Sigmoid colon (tissue), 7 donors: ENCODE measurements around the gene NCOA7. TPM values are rescaled to one million over a fixed set of nuclear protein-coding genes. Genes with fewer than 3 reads are reported as not detected.
A peak's percentile ranks its signal among the peaks of the same experiment; 100 is the strongest.

Source experiments
- DNase-seq: peaks from one replicate; pipeline ENCODE4 v3.0.0-alpha.2; 2019
- H3K27ac ChIP-seq, 4 donors: fragments of 200-600 bp; sonication (generic); one replicate each; pipeline ENCODE4 v1.5.1; 2016 to 2019; ENCODE audit warnings: mild to moderate bottlenecking in 1 of 4
- H3K27me3 ChIP-seq, 3 donors: fragments of 200-600 bp; sonication (generic); one replicate each; pipeline ENCODE4 v1.5.1; 2019; ENCODE audit warnings: mild to moderate bottlenecking in 1 of 3
- H3K36me3 ChIP-seq, 4 donors: fragments of 200-600 bp; sonication (generic); one replicate each; pipeline ENCODE4 v1.5.1; 2016 to 2019
- H3K4me1 ChIP-seq, 4 donors: fragments of 200-600 bp; sonication (generic); one replicate each; pipeline ENCODE4 v1.5.1; 2017 to 2019
- H3K4me3 ChIP-seq, 4 donors: fragments of 200-600 bp; sonication (generic); one replicate each; pipeline ENCODE4 v1.5.1; 2017 to 2019; ENCODE audit warnings: mild to moderate bottlenecking in 2 of 4, moderate library complexity in 1 of 4
- H3K9me3 ChIP-seq, 4 donors: fragments of 200-600 bp in 3 of 4; sonication (generic) in 3 of 4; one replicate each; pipeline versions ENCODE4 v1.5.1 to v1.6.1; 2013 to 2019
- CTCF ChIP-seq, 4 experiments: fragments of 450-650 bp in 3 of 4; fragments of 200-600 bp in 1 of 4; IDR thresholded peaks; one replicate each; pipeline ENCODE4 v1.5.1; 2016 to 2019; ENCODE audit warnings: antibody characterized with exemption in 4 of 4, mild to moderate bottlenecking in 3 of 4, moderate library complexity in 2 of 4
- EP300 ChIP-seq, 4 donors: sonication (generic); formaldehyde crosslinking; IDR thresholded peaks; one replicate each; pipeline ENCODE4 v1.6.1; 2017; ENCODE audit warnings: antibody characterized with exemption in 4 of 4
- POLR2A ChIP-seq, 2 donors: fragments of 450-650 bp; IDR thresholded peaks; one replicate each; pipeline ENCODE4 v1.6.1; 2016; ENCODE audit warnings: antibody characterized with exemption in 2 of 2, mild to moderate bottlenecking in 2 of 2, moderate library complexity in 2 of 2
- POLR2AphosphoS5 ChIP-seq, 4 donors: sonication (generic); formaldehyde crosslinking; IDR thresholded peaks; one replicate each; pipeline ENCODE4 v1.6.1; 2017; ENCODE audit warnings: antibody characterized with exemption in 4 of 4
- WGBS, 2 donors: extraction: QIAGEN DNeasy Blood & Tissue Kit; methylation state at CpG; one replicate each; pipeline ENCODE4 v1.1.7; 2013; 5-methylcytosine and 5-hydroxymethylcytosine counted together
- intact Hi-C: fragments of 100-400 bp; cut with DNase I; formaldehyde crosslinking; loops from one replicate; pipeline ENCODE4 v1.15.1; 2023
- polyA plus RNA-seq, 3 donors: library from polyadenylated mRNA; stranded (reverse); fragments of 200-250 nt; gene quantifications; one replicate each; pipeline ENCODE4 v1.2.3, GENCODE V29; 2013
- total RNA-seq, 4 donors: library from RNA; depleted of rRNA; stranded (reverse); fragments of >200 nt; gene quantifications; one replicate each; pipeline ENCODE4 v1.1.0, GENCODE V29; 2016
- donor health status: healthy with polysubstance abuse.
- donor health status: Bipolar disorder and iron deficiency.
- donor health status: healthy.

NCOA7 gene
- total and polyA plus RNA-seq, 7 donors, result 15.6 to 48.3 (median 27.5) TPM

- TF ChIP-seq EP300 (IDR thresholded peaks at IDR 0.05) (no peak), POLR2A (IDR thresholded peaks at IDR 0.05) (no peak), POLR2AphosphoS5 (IDR thresholded peaks at IDR 0.05) (no peak), CTCF (IDR thresholded peaks at IDR 0.05) (no peak)
- Histone ChIP-seq H3K4me1 (peaks cover 0 to 24% (median 16%) of the 10 kb centered on the region in 4 donors), H3K36me3 (no peaks in the 10 kb centered on the region), H3K9me3 (no peaks in the 10 kb centered on the region), H3K27ac (peak overlapping the region; percentile 4 to 29 (median 16)), H3K27me3 (no peaks in the 10 kb centered on the region), H3K4me3 (no peak overlapping the region)
- WGBS, 2 donors, result 32 to 57% methylated on average over 5 of the region's 5 CpGs
- no peak for DNase-seq
- intact Hi-C loops, result no loop called here
These were observed 24.5 kb downstream of the NCOA7 start for GRCh38 chr6:125815080-125815910.

GRCh38 chr6:125816828-125817280 is 26.1 kb downstream of the NCOA7 start:
- Histone ChIP-seq H3K9me3 (no peaks in the 10 kb centered on the region), H3K4me3 (no peak overlapping the region), H3K27ac (no peak overlapping the region), H3K4me1 (peaks cover 0 to 30% (median 20%) of the 10 kb centered on the region in 4 donors), H3K27me3 (no peaks in the 10 kb centered on the region), H3K36me3 (no peaks in the 10 kb centered on the region)
- TF ChIP-seq POLR2AphosphoS5 (IDR thresholded peaks at IDR 0.05), result no peak
- intact Hi-C loops, result no loop called here
- no peak for DNase-seq
- 76 to 88% methylated on average over 1 of the region's 1 CpG for WGBS, 2 donors

- Histone ChIP-seq H3K36me3 (no peaks in the 10 kb centered on the region), H3K27ac (peak overlapping the region; percentile 30 to 51 (median 36)), H3K4me1 (peaks cover 0 to 20% (median 12%) of the 10 kb centered on the region in 4 donors), H3K27me3 (no peaks in the 10 kb centered on the region), H3K9me3 (no peaks in the 10 kb centered on the region), H3K4me3 (no peak overlapping the region)
- no peak for DNase-seq
- no peak for TF ChIP-seq EP300 (IDR thresholded peaks at IDR 0.05)
- TF ChIP-seq POLR2AphosphoS5 (IDR thresholded peaks at IDR 0.05), result no peak
- TF ChIP-seq POLR2A (IDR thresholded peaks at IDR 0.05), result no peak
- no peak for TF ChIP-seq CTCF (IDR thresholded peaks at IDR 0.05)
- 75 to 80% methylated on average over 2 of the region's 2 CpGs for WGBS, 2 donors
- intact Hi-C loops, result no loop called here
These were observed 27.5 kb downstream of the NCOA7 start for GRCh38 chr6:125818225-125818657.

- Histone ChIP-seq H3K36me3 (no peaks in the 10 kb centered on the region), H3K9me3 (no peaks in the 10 kb centered on the region), H3K27ac (peak overlapping the region; percentile 30 to 51 (median 36)), H3K4me1 (peaks cover 0 to 20% (median 12%) of the 10 kb centered on the region in 4 donors), H3K4me3 (no peak overlapping the region), H3K27me3 (no peaks in the 10 kb centered on the region)
- WGBS, 2 donors, result 39 to 61% methylated on average over 4 of the region's 4 CpGs
- no peak for TF ChIP-seq EP300 (IDR thresholded peaks at IDR 0.05)
- TF ChIP-seq POLR2AphosphoS5 (IDR thresholded peaks at IDR 0.05), result no peak
- TF ChIP-seq POLR2A (IDR thresholded peaks at IDR 0.05), result no peak
- TF ChIP-seq CTCF (IDR thresholded peaks at IDR 0.05), result no peak
- DNase-seq, result no peak
- intact Hi-C loops, result no loop called here
These were observed 28.1 kb downstream of the NCOA7 start for GRCh38 chr6:125818772-125819260.

GRCh38 chr6:125819535-125820326 is 29.0 kb downstream of the NCOA7 start:
- Histone ChIP-seq H3K4me1 (peaks cover 0 to 20% (median 12%) of the 10 kb centered on the region in 4 donors), H3K4me3 (no peak overlapping the region), H3K36me3 (no peaks in the 10 kb centered on the region), H3K27me3 (no peaks in the 10 kb centered on the region), H3K9me3 (no peaks in the 10 kb centered on the region), H3K27ac (peak overlapping the region in 1 of 4 donors; percentile 51)
- no peak for DNase-seq
- 90 to 92% methylated on average over 4 of the region's 4 CpGs for WGBS, 2 donors
- TF ChIP-seq POLR2AphosphoS5 (IDR thresholded peaks at IDR 0.05), result no peak
- intact Hi-C loops, result no loop called here
